Measurements from ENCODE around the gene FAM185A.

GRCh38 chr7:102837802-102838201 lies 89.0 kb downstream of the FAM185A start:
- TF ChIP-seq POLR2A (IDR thresholded peaks at IDR 0.05) = no peak
- no peak for TF ChIP-seq CTCF (IDR thresholded peaks at IDR 0.05)
